ENCODE data around the gene ARHGEF28. TPM values are rescaled to one million over a fixed set of nuclear protein-coding genes. Genes with fewer than 3 reads are reported as not detected.

The ARHGEF28 gene
- total and polyA plus RNA-seq, 9 of the 15 experiments (the other 6 are each of a cell fraction or from before 2014, with no cell fraction given): 0.27 TPM; not detected in 8

- CTCF ChIA-PET (ENCODE audit: low intra/inter-chr PET ratio): no interaction called here
- Histone ChIP-seq H3K9ac (ENCODE audit: insufficient read depth in 1 of 2, low read depth in 2 of 2, low read length in 2 of 2) (no peak overlapping the region), H3K9me1 (ENCODE audit: control insufficient read depth, insufficient read depth, low read length) (no peaks in the 10 kb centered on the region), H4K20me1 (replicated peaks; ENCODE audit: control insufficient read depth, insufficient read depth, low read length) (no peaks in the 10 kb centered on the region), H3K27ac (ENCODE audit: extremely low read depth, low read depth, low read length) (no peak overlapping the region), H3K9me3 (replicated peaks; ENCODE audit: control insufficient read depth, insufficient read depth, low read depth, low read length) (no peaks in the 10 kb centered on the region; the same call in 1 of the 2 replicates), H3K36me3 (ENCODE audit: control insufficient read depth, insufficient read depth, low read length) (no peaks in the 10 kb centered on the region), H2AFZ (ENCODE audit: low read depth, low read length) (no peak overlapping the region), H3K4me2 (ENCODE audit: insufficient read depth, low read length) (no peak overlapping the region), H3K4me1 (replicated peaks in 1 of 2; ENCODE audit: control insufficient read depth in 2 of 2, insufficient read depth in 2 of 2, low read length in 2 of 2) (no peaks in the 10 kb centered on the region), H3K4me3 (no peak overlapping the region), H3K27me3 (ENCODE audit: control insufficient read depth in 2 of 2, insufficient read depth in 2 of 2, low read length in 2 of 2) (peaks cover 4 to 5% of the 10 kb centered on the region in 2 experiments; a peak in 3 of 5 replicates), H3K79me2 (ENCODE audit: control insufficient read depth, insufficient read depth, low read length) (no peaks in the 10 kb centered on the region)
- in situ Hi-C loops (cut with MboI) (no loop called here), intact Hi-C loops (cut with micrococcal nuclease) (no loop called here)
- FAIRE-seq: no peak
- no peak for ATAC-seq
- POLR2A ChIA-PET: no interaction called here
- DNase-seq (ENCODE audit: extremely low read depth in 1 of 4, low spot score in 3 of 4): no peak
- BruUV-seq (replicated peaks): no TSS peak
- 0% methylated on average over 1 of the region's 1 CpG for WGBS (ENCODE audit: insufficient coverage, low coverage, missing lambda C conversion rate)
- TF ChIP-seq DIDO1 (tag; IDR thresholded peaks at IDR 0.05; ENCODE audit: low read depth): no peak
- TF ChIP-seq RBM14 (IDR thresholded peaks at IDR 0.05; ENCODE audit: borderline replicate concordance, insufficient read depth, low read depth, low read length): no peak
Measured at GRCh38 chr5:73892806-73893205, 266.8 kb downstream of the ARHGEF28 start.

GRCh38 chr5:73893813-73894212, 267.8 kb downstream of the ARHGEF28 start:
- Histone ChIP-seq H3K9me3 (replicated peaks; ENCODE audit: control insufficient read depth, insufficient read depth, low read depth, low read length) (no peaks in the 10 kb centered on the region; the same call in 1 of the 2 replicates), H3K27me3 (ENCODE audit: control insufficient read depth in 2 of 2, insufficient read depth in 2 of 2, low read length in 2 of 2) (peaks cover 4 to 5% of the 10 kb centered on the region in 2 experiments; a peak in 3 of 5 replicates), H3K4me3 (no peak overlapping the region), H3K9me1 (ENCODE audit: control insufficient read depth, insufficient read depth, low read length) (no peaks in the 10 kb centered on the region), H3K4me2 (ENCODE audit: insufficient read depth, low read length) (no peak overlapping the region), H3K27ac (ENCODE audit: extremely low read depth, low read depth, low read length) (no peak overlapping the region), H4K20me1 (replicated peaks; ENCODE audit: control insufficient read depth, insufficient read depth, low read length) (no peaks in the 10 kb centered on the region), H3K36me3 (ENCODE audit: control insufficient read depth, insufficient read depth, low read length) (no peaks in the 10 kb centered on the region), H3K9ac (ENCODE audit: insufficient read depth in 1 of 2, low read depth in 2 of 2, low read length in 2 of 2) (no peak overlapping the region), H3K4me1 (replicated peaks in 1 of 2; ENCODE audit: control insufficient read depth in 2 of 2, insufficient read depth in 2 of 2, low read length in 2 of 2) (no peaks in the 10 kb centered on the region), H2AFZ (ENCODE audit: low read depth, low read length) (no peak overlapping the region), H3K79me2 (ENCODE audit: control insufficient read depth, insufficient read depth, low read length) (no peaks in the 10 kb centered on the region)
- DNase-seq (ENCODE audit: extremely low read depth in 1 of 4, low spot score in 3 of 4) (no peak), FAIRE-seq (no peak), ATAC-seq (no peak)
- POLR2A ChIA-PET: no interaction called here
- BruUV-seq (replicated peaks): no TSS peak
- WGBS (ENCODE audit: insufficient coverage, low coverage, missing lambda C conversion rate): 0% methylated on average over 2 of the region's 2 CpGs
- CTCF ChIA-PET (ENCODE audit: low intra/inter-chr PET ratio): no interaction called here
- intact Hi-C loops (cut with micrococcal nuclease) (no loop called here), in situ Hi-C loops (cut with MboI) (no loop called here)
- TF ChIP-seq ZNF586 (CRISPR knock-in tag; conservative IDR thresholded peaks at IDR 0.05) (no peak), FOXJ2 (tag; IDR thresholded peaks at IDR 0.05) (no peak), SMARCA4 (IDR thresholded peaks at IDR 0.05) (no peak), TEAD1 (CRISPR knock-in tag; IDR thresholded peaks at IDR 0.05) (no peak), PBX2 (CRISPR knock-in tag; IDR thresholded peaks at IDR 0.05; ENCODE audit: low read depth) (no peak), PBX2 (tag; conservative IDR thresholded peaks at IDR 0.05; ENCODE audit: low read depth) (no peak), JUNB (CRISPR knock-in tag; conservative IDR thresholded peaks at IDR 0.05) (no peak), ZNF518B (CRISPR knock-in tag; IDR thresholded peaks at IDR 0.05) (no peak), ZNF780A (CRISPR knock-in tag; IDR thresholded peaks at IDR 0.05) (no peak)
